Thoracic aorta (tissue), 2 donors: Measurements from ENCODE around the gene SPEM1. TPM values are rescaled to one million over a fixed set of nuclear protein-coding genes. Genes with fewer than 3 reads are reported as not detected.
"Not testable (repeated sequence)": the region's sequence is repeated elsewhere in the genome, so short reads cannot be mapped to it uniquely, and the experiment has no call there.

Experiments used
- ATAC-seq: fragments of 150-250 bp; one replicate; pipeline ENCODE4 v1.8.0; 2017; ENCODE audit warnings: low read depth; ENCODE audit not compliant: insufficient number of reproducible peaks, low FRiP score
- DNase-seq: peaks from one replicate; pipeline ENCODE4 v3.0.0-alpha.2; 2020; ENCODE audit warnings: low spot score
- H3K27ac ChIP-seq, 2 donors: fragments of 200-600 bp; sonication (generic); 1 replicate in 1 of 2; 2 replicates in 1 of 2; pipeline ENCODE4 v1.5.1; 2016; ENCODE audit warnings: mild to moderate bottlenecking in 2 of 2, moderate library complexity in 2 of 2
- H3K27me3 ChIP-seq: fragments of 200-600 bp; sonication (generic); replicated peaks from 2 replicates; pipeline ENCODE4 v1.6.0; 2016; ENCODE audit warnings: mild to moderate bottlenecking; ENCODE audit not compliant: insufficient read depth
- H3K36me3 ChIP-seq: fragments of 200-600 bp; sonication (generic); one replicate; pipeline ENCODE4 v1.5.1; 2016
- H3K4me1 ChIP-seq, 2 donors: fragments of 200-600 bp; sonication (generic); 1 replicate in 1 of 2; 2 replicates in 1 of 2; pipeline versions ENCODE4 v1.5.1 to v1.6.0; 2016; ENCODE audit warnings: low read depth in 2 of 2, mild to moderate bottlenecking in 1 of 2; ENCODE audit not compliant: control insufficient read depth in 1 of 2
- H3K4me3 ChIP-seq: fragments of 200-600 bp; sonication (generic); 2 replicates; pipeline ENCODE4 v1.5.1; 2016; ENCODE audit warnings: mild to moderate bottlenecking
- H3K9me3 ChIP-seq: fragments of 200-600 bp; sonication (generic); 2 replicates; pipeline ENCODE4 v1.5.1; 2016
- CTCF ChIP-seq: fragments of 200-600 bp; sonication (generic); IDR thresholded peaks from one replicate; pipeline ENCODE4 v1.5.1; 2019; ENCODE audit warnings: antibody characterized with exemption
- total RNA-seq, 2 donors: library from RNA; depleted of rRNA; stranded (reverse); fragments of >200 nt; gene quantifications; one replicate each; pipeline versions ENCODE4 v1.1.0 to v1.2.3, GENCODE V29; 2016

The SPEM1 gene
- total RNA-seq, 2 donors from 2014 or later: not detected

DNA sequence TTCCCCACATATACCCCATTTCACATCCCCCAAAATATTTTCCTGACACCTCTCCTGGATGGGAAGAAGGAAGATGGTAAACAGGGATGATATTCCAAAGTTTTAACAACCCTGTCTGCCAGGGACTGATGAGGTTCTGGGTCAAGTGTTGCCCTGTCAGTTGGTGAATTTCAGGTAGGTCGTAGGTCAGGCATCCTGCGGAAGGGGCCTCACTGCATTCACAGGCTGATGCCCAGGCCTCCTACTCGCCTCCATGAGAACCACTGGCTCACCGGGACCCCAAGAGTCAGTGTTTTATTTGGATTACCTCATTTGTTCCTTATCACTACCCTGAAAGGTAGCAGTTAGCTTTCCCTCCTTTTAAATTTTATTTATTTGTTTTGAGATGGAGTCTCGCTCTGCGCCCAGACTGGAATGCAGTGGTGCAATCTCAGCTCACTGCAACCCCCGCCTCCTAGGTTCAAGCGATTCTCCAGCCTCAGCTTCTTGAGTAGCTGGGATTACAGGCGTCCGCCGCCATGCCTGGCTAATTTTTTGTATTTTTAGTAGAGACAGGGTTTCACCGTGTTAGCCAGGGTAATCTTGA, 48.8 kb downstream of the SPEM1 start:
- ATAC-seq (no peak), DNase-seq (no peak)
- TF ChIP-seq CTCF: no peak
- H3K27ac ChIP-seq: no peak overlapping the region
- H3K27me3 ChIP-seq: no peaks in the 10 kb centered on the region
- H3K9me3 ChIP-seq: no peaks in the 10 kb centered on the region
- no peak overlapping the region for H3K4me3 ChIP-seq
- peaks cover 9% of the 10 kb centered on the region for H3K36me3 ChIP-seq
- H3K4me1 ChIP-seq: peaks cover 8 to 45% of the 10 kb centered on the region in 2 donors

- peaks cover 8 to 51% of the 10 kb centered on the region in 2 donors for H3K4me1 ChIP-seq
- not testable (repeated sequence) for H3K27me3 ChIP-seq, H3K27ac ChIP-seq, H3K4me3 ChIP-seq, DNase-seq, ATAC-seq, H3K36me3 ChIP-seq, H3K9me3 ChIP-seq
Measured at GRCh38 chr17:7469843-7470242, 49.7 kb downstream of the SPEM1 start.

GRCh38 chr17:7470457-7470973, 50.4 kb downstream of the SPEM1 start:
- DNase-seq, H3K27ac ChIP-seq, H3K27me3 ChIP-seq, H3K9me3 ChIP-seq, H3K36me3 ChIP-seq, H3K4me3 ChIP-seq, ATAC-seq: not testable (repeated sequence)
- peaks cover 14 to 58% of the 10 kb centered on the region in 2 donors for H3K4me1 ChIP-seq

Other genes starting within 250 kb of the SPEM1 start
- gene ASGR1, start 241.0 kb upstream of the SPEM1 start, total RNA-seq: 1 to 10 TPM; 1.9 to 5.4 TPM
- 10 to 100 TPM; 14.0 to 14.8 TPM for gene DLG4, start 200.5 kb upstream of the SPEM1 start, total RNA-seq
- 100 to 1,000 TPM; 369 to 471 TPM for gene ACADVL, start 200.4 kb upstream of the SPEM1 start, total RNA-seq
- gene DVL2, start 185.8 kb upstream of the SPEM1 start, total RNA-seq: 10 to 100 TPM; 52.8 to 68.5 TPM
- gene PHF23, start 180.9 kb upstream of the SPEM1 start, total RNA-seq: 10 to 100 TPM; 25.1 to 44.7 TPM
- 100 to 1,000 TPM; 187 to 446 TPM for gene GABARAP, start 177.9 kb upstream of the SPEM1 start, total RNA-seq
- 10 to 100 TPM; 51.3 to 51.7 TPM for gene CTDNEP1, start 168.6 kb upstream of the SPEM1 start, total RNA-seq
- gene ELP5, start 168.1 kb upstream of the SPEM1 start, total RNA-seq: 10 to 100 TPM; 15.8 to 19.0 TPM
- under 1 TPM in 1 of 2 donors, not detected in 1; 0.41 TPM for gene CLDN7, start 157.8 kb upstream of the SPEM1 start, total RNA-seq
- gene SLC2A4, start 138.6 kb upstream of the SPEM1 start, total RNA-seq: 1 to 10 TPM; 1.2 to 7.7 TPM
- gene YBX2, start 125.7 kb upstream of the SPEM1 start, total RNA-seq: not detected
- 100 to 1,000 TPM; 118 to 130 TPM for gene EIF5A, start 112.7 kb upstream of the SPEM1 start, total RNA-seq
- 10 to 100 TPM; 66.5 to 100.0 TPM for gene GPS2, start 105.0 kb upstream of the SPEM1 start, total RNA-seq
- gene NEURL4, start 91.0 kb upstream of the SPEM1 start, total RNA-seq: 10 to 100 TPM; 24.4 to 45.3 TPM
- gene ACAP1, start 83.8 kb upstream of the SPEM1 start, total RNA-seq: 1 to 10 TPM; 6.8 to 9.9 TPM
- gene KCTD11, start 68.2 kb upstream of the SPEM1 start, total RNA-seq: 10 to 100 TPM; 13.3 to 20.2 TPM
- not detected for gene TMEM95, start 65.2 kb upstream of the SPEM1 start, total RNA-seq
- gene TNK1, start 39.2 kb upstream of the SPEM1 start, total RNA-seq: 1 to 10 TPM; 3.7 to 4.7 TPM
- gene PLSCR3, start 25.8 kb upstream of the SPEM1 start, total RNA-seq: 10 to 100 TPM; 31.0 to 49.4 TPM
- 10 to 100 TPM; 27.9 to 88.9 TPM for gene TMEM256, start 16.2 kb upstream of the SPEM1 start, total RNA-seq
- gene NLGN2, start 12.5 kb upstream of the SPEM1 start, total RNA-seq: 10 to 100 TPM in 1 of 2 donors, 1 to 10 TPM in 1; 9.2 to 20.8 TPM
- gene SPEM2, start 5.3 kb downstream of the SPEM1 start, total RNA-seq: not detected
- gene SPEM3, start 8.5 kb downstream of the SPEM1 start, total RNA-seq: not detected
- gene TMEM102, start 15.1 kb downstream of the SPEM1 start, total RNA-seq: 1 to 10 TPM; 7.7 to 9.7 TPM
- under 1 TPM in 1 of 2 donors, not detected in 1; 0.68 TPM for gene FGF11, start 19.2 kb downstream of the SPEM1 start, total RNA-seq
- gene CHRNB1, start 24.7 kb downstream of the SPEM1 start, total RNA-seq: 10 to 100 TPM; 11.6 to 17.6 TPM
- 10 to 100 TPM; 56.2 to 72.3 TPM for gene ZBTB4, start 59.3 kb downstream of the SPEM1 start, total RNA-seq
- not detected for gene SLC35G6, start 61.1 kb downstream of the SPEM1 start, total RNA-seq
- 100 to 1,000 TPM in 1 of 2 donors, 10 to 100 TPM in 1; 77.8 to 151 TPM for gene POLR2A, start 64.0 kb downstream of the SPEM1 start, total RNA-seq
- 10 to 100 TPM; 54.6 to 98.3 TPM for gene TNFSF12, start 128.7 kb downstream of the SPEM1 start, total RNA-seq
- 10 to 100 TPM; 40.5 to 49.2 TPM for gene TNFSF13, start 138.4 kb downstream of the SPEM1 start, total RNA-seq
- gene SENP3, start 141.6 kb downstream of the SPEM1 start, total RNA-seq: 10 to 100 TPM; 47.0 to 80.7 TPM
- 100 to 1,000 TPM in 1 of 2 donors, 10 to 100 TPM in 1; 70.8 to 133 TPM for gene CD68, start 159.3 kb downstream of the SPEM1 start, total RNA-seq
- gene MPDU1, start 163.5 kb downstream of the SPEM1 start, total RNA-seq: 10 to 100 TPM; 31.1 to 38.9 TPM
- gene SOX15, start 169.8 kb downstream of the SPEM1 start, total RNA-seq: 1 to 10 TPM in 1 of 2 donors, under 1 TPM in 1; 0.81 to 2.8 TPM
- 10 to 100 TPM; 42.8 to 53.9 TPM for gene FXR2, start 194.6 kb downstream of the SPEM1 start, total RNA-seq
- 10 to 100 TPM; 29.8 to 30.9 TPM for gene SAT2, start 207.5 kb downstream of the SPEM1 start, total RNA-seq
- gene SHBG, start 209.8 kb downstream of the SPEM1 start, total RNA-seq: not detected
- 1 to 10 TPM; 1.1 to 1.4 TPM for gene ATP1B2, start 230.6 kb downstream of the SPEM1 start, total RNA-seq